ENCODE data around the gene GOT2. TPM values are rescaled to one million over a fixed set of nuclear protein-coding genes. Genes with fewer than 3 reads are reported as not detected.
"Not testable (repeated sequence)": the region's sequence is repeated elsewhere in the genome, so short reads cannot be mapped to it uniquely, and the experiment has no call there.

Gene GOT2
- total and polyA plus RNA-seq, 2 experiments from 2014 or later: 46.5 to 87.9 TPM

- Histone ChIP-seq H3K36me3 (ENCODE audit: low read depth) (no peaks in the 10 kb centered on the region), H3K79me2 (ENCODE audit: insufficient read depth) (no peaks in the 10 kb centered on the region), H2AFZ (no peak overlapping the region), H3K27me3 (replicated peaks; ENCODE audit: insufficient read depth) (no peaks in the 10 kb centered on the region), H4K20me1 (ENCODE audit: insufficient read depth) (no peaks in the 10 kb centered on the region), H3K9ac (no peak overlapping the region), H3K9me2 (ENCODE audit: insufficient read depth) (no peaks in the 10 kb centered on the region), H3F3A (ENCODE audit: insufficient read depth) (no peaks in the 10 kb centered on the region), H3K4me2 (ENCODE audit: unreplicated experiment) (no peak overlapping the region), H3K4me3 (no peak overlapping the region), H3K27ac (no peak overlapping the region), H3K9me3 (ENCODE audit: low read depth) (no peaks in the 10 kb centered on the region), H3K4me1 (ENCODE audit: insufficient read depth) (no peaks in the 10 kb centered on the region)
- in situ Hi-C loops (cut with MboI): loop anchor here (25.0 kb wide), 1 partner anchor 334 kb away; no protein-coding TSS in a partner anchor
- DNase-seq: no peak
- WGBS, 2 experiments (ENCODE audit: low coverage in 1 of 2, low lambda C conversion rate in 2 of 2, missing lambda C conversion rate in 2 of 2): 86 to 93% methylated on average over 11 to 18 of the region's 18 CpGs
- TF ChIP-seq EZH2phosphoT487 (IDR thresholded peaks at IDR 0.05; ENCODE audit: insufficient read depth, low read depth) (no peak), EZH2 (IDR thresholded peaks at IDR 0.05; ENCODE audit: insufficient read depth, poor library complexity, severe bottlenecking) (no peak)
These were observed 63.1 kb downstream of the GOT2 start for GRCh38 chr16:58670946-58671583.

GRCh38 chr16:58670177-58670576 is 63.9 kb downstream of the GOT2 start:
- no peak overlapping the region for H3K9ac ChIP-seq
- TF ChIP-seq EZH2phosphoT487 (IDR thresholded peaks at IDR 0.05; ENCODE audit: insufficient read depth, low read depth) (no peak), EZH2 (IDR thresholded peaks at IDR 0.05; ENCODE audit: insufficient read depth, poor library complexity, severe bottlenecking) (no peak)
- H4K20me1 ChIP-seq (ENCODE audit: insufficient read depth): no peaks in the 10 kb centered on the region
- H3K4me3 ChIP-seq: no peak overlapping the region
- DNase-seq: no peak
- in situ Hi-C loops (cut with MboI): loop anchor here (25.0 kb wide), 1 partner anchor 333 kb away; no protein-coding TSS in a partner anchor
- no peaks in the 10 kb centered on the region for H3K9me2 ChIP-seq (ENCODE audit: insufficient read depth)
- H3K9me3 ChIP-seq (ENCODE audit: low read depth): no peaks in the 10 kb centered on the region
- no peaks in the 10 kb centered on the region for H3K4me1 ChIP-seq (ENCODE audit: insufficient read depth)
- no peaks in the 10 kb centered on the region for H3K36me3 ChIP-seq (ENCODE audit: low read depth)
- H2AFZ ChIP-seq: no peak overlapping the region
- no peaks in the 10 kb centered on the region for H3K79me2 ChIP-seq (ENCODE audit: insufficient read depth)
- H3K4me2 ChIP-seq (ENCODE audit: unreplicated experiment): no peak overlapping the region
- H3K27ac ChIP-seq: no peak overlapping the region
- no peaks in the 10 kb centered on the region for H3K27me3 ChIP-seq (replicated peaks; ENCODE audit: insufficient read depth)
- H3F3A ChIP-seq (ENCODE audit: insufficient read depth): no peaks in the 10 kb centered on the region

- H3K79me2 ChIP-seq (ENCODE audit: insufficient read depth): no peaks in the 10 kb centered on the region
- no peaks in the 10 kb centered on the region for H4K20me1 ChIP-seq (ENCODE audit: insufficient read depth)
- no peak for DNase-seq
- no peak overlapping the region for H2AFZ ChIP-seq
- no peak for TF ChIP-seq EZH2phosphoT487 (IDR thresholded peaks at IDR 0.05; ENCODE audit: insufficient read depth, low read depth)
- no peak for TF ChIP-seq EZH2 (IDR thresholded peaks at IDR 0.05; ENCODE audit: insufficient read depth, poor library complexity, severe bottlenecking)
- H3K4me3 ChIP-seq: no peak overlapping the region
- no peaks in the 10 kb centered on the region for H3F3A ChIP-seq (ENCODE audit: insufficient read depth)
- H3K4me2 ChIP-seq (ENCODE audit: unreplicated experiment): no peak overlapping the region
- H3K9me2 ChIP-seq (ENCODE audit: insufficient read depth): no peaks in the 10 kb centered on the region
- no peak overlapping the region for H3K27ac ChIP-seq
- peaks cover 4% of the 10 kb centered on the region; the same call in 1 of the 2 replicates for H3K4me1 ChIP-seq (ENCODE audit: insufficient read depth)
- in situ Hi-C loops (cut with MboI): loop anchor here (25.0 kb wide), 1 partner anchor 328 kb away; no protein-coding TSS in a partner anchor
- no peaks in the 10 kb centered on the region for H3K27me3 ChIP-seq (replicated peaks; ENCODE audit: insufficient read depth)
- WGBS, 2 experiments (ENCODE audit: low coverage in 1 of 2, low lambda C conversion rate in 2 of 2, missing lambda C conversion rate in 2 of 2): 74 to 75% methylated on average over 8 of the region's 8 CpGs
- no peaks in the 10 kb centered on the region for H3K36me3 ChIP-seq (ENCODE audit: low read depth)
- H3K9ac ChIP-seq: no peak overlapping the region
- H3K9me3 ChIP-seq (ENCODE audit: low read depth): no peaks in the 10 kb centered on the region
These were observed 68.9 kb downstream of the GOT2 start for GRCh38 chr16:58665200-58665599.

GRCh38 chr16:58661199-58661830 is 72.8 kb downstream of the GOT2 start:
- no peak overlapping the region for H2AFZ ChIP-seq
- peaks cover 4% of the 10 kb centered on the region; the same call in 1 of the 2 replicates for H3K4me1 ChIP-seq (ENCODE audit: insufficient read depth)
- H3K9me3 ChIP-seq (ENCODE audit: low read depth): no peaks in the 10 kb centered on the region
- H3K4me3 ChIP-seq: no peak overlapping the region
- no peaks in the 10 kb centered on the region for H4K20me1 ChIP-seq (ENCODE audit: insufficient read depth)
- no peak overlapping the region for H3K9ac ChIP-seq
- WGBS, 2 experiments (ENCODE audit: low coverage in 1 of 2, low lambda C conversion rate in 2 of 2, missing lambda C conversion rate in 2 of 2): 29 to 36% methylated on average over 12 of the region's 12 CpGs
- H3K27ac ChIP-seq: no peak overlapping the region
- H3F3A ChIP-seq (ENCODE audit: insufficient read depth): no peaks in the 10 kb centered on the region
- H3K27me3 ChIP-seq (replicated peaks; ENCODE audit: insufficient read depth): no peaks in the 10 kb centered on the region
- no peaks in the 10 kb centered on the region for H3K36me3 ChIP-seq (ENCODE audit: low read depth)
- H3K4me2 ChIP-seq (ENCODE audit: unreplicated experiment): peak overlapping the region; percentile 8
- in situ Hi-C loops (cut with MboI): loop anchor here (25.0 kb wide), 1 partner anchor 324 kb away; no protein-coding TSS in a partner anchor
- DNase-seq: peak; percentile 95
- H3K9me2 ChIP-seq (ENCODE audit: insufficient read depth): no peaks in the 10 kb centered on the region
- no peaks in the 10 kb centered on the region for H3K79me2 ChIP-seq (ENCODE audit: insufficient read depth)
- TF ChIP-seq EZH2phosphoT487 (IDR thresholded peaks at IDR 0.05; ENCODE audit: insufficient read depth, low read depth) (no peak), EZH2 (IDR thresholded peaks at IDR 0.05; ENCODE audit: insufficient read depth, poor library complexity, severe bottlenecking) (no peak)

GRCh38 chr16:58659911-58660310 is 74.2 kb downstream of the GOT2 start:
- H3K4me2 ChIP-seq (ENCODE audit: unreplicated experiment); H2AFZ ChIP-seq; H3K4me1 ChIP-seq (ENCODE audit: insufficient read depth); H3F3A ChIP-seq (ENCODE audit: insufficient read depth); H3K36me3 ChIP-seq (ENCODE audit: low read depth); H3K27me3 ChIP-seq (replicated peaks; ENCODE audit: insufficient read depth); H3K9me3 ChIP-seq (ENCODE audit: low read depth); H3K27ac ChIP-seq; H4K20me1 ChIP-seq (ENCODE audit: insufficient read depth); H3K79me2 ChIP-seq (ENCODE audit: insufficient read depth); DNase-seq; H3K9me2 ChIP-seq (ENCODE audit: insufficient read depth); H3K9ac ChIP-seq; H3K4me3 ChIP-seq: not testable (repeated sequence)
- WGBS, 2 experiments (ENCODE audit: low coverage in 1 of 2, low lambda C conversion rate in 2 of 2, missing lambda C conversion rate in 2 of 2): 70 to 73% methylated on average over 11 of the region's 11 CpGs
- in situ Hi-C loops (cut with MboI): loop anchor here (25.0 kb wide), 1 partner anchor 323 kb away; no protein-coding TSS in a partner anchor

All from GM23248 (cell line).